Esophagus muscularis mucosa (tissue), 4 donors: ENCODE measurements around the gene DNAJC11. TPM values are rescaled to one million over a fixed set of nuclear protein-coding genes. Genes with fewer than 3 reads are reported as not detected.

Experiments
- DNase-seq: peaks from one replicate; pipeline ENCODE4 v3.0.0-alpha.2; 2017; ENCODE audit errors: extremely low spot score
- H3K27ac ChIP-seq, 4 donors: fragments of 200-600 bp; sonication (generic); replicated peaks in 1 of 4; 1 replicate in 3 of 4; 2 replicates in 1 of 4; pipeline ENCODE4 v1.5.1; 2016 to 2019; ENCODE audit warnings: mild to moderate bottlenecking in 1 of 4
- H3K27me3 ChIP-seq, 4 donors: fragments of 200-600 bp; sonication (generic); one replicate each; pipeline versions ENCODE4 v1.5.1 to v1.6.0; 2016 to 2019
- H3K36me3 ChIP-seq, 4 donors: fragments of 200-600 bp; sonication (generic); one replicate each; pipeline ENCODE4 v1.5.1; 2016 to 2019
- H3K4me1 ChIP-seq, 4 donors: fragments of 200-600 bp; sonication (generic); one replicate each; pipeline ENCODE4 v1.5.1; 2016 to 2019
- H3K4me3 ChIP-seq, 4 donors: fragments of 200-600 bp; sonication (generic); 1 replicate in 2 of 4; 2 replicates in 2 of 4; pipeline ENCODE4 v1.5.1; 2016 to 2019; ENCODE audit warnings: mild to moderate bottlenecking in 4 of 4, moderate library complexity in 1 of 4
- H3K9me3 ChIP-seq, 4 donors: fragments of 200-600 bp; sonication (generic); 1 replicate in 3 of 4; 2 replicates in 1 of 4; pipeline ENCODE4 v1.5.1; 2016 to 2019
- CTCF ChIP-seq, 3 experiments: fragments of 200-600 bp in 2 of 3; fragments of 450-650 bp in 1 of 3; sonication (generic) in 2 of 3; IDR thresholded peaks; one replicate each; pipeline ENCODE4 v1.5.1; 2017 to 2019; ENCODE audit warnings: antibody characterized with exemption in 3 of 3, mild to moderate bottlenecking in 2 of 3, moderate library complexity in 1 of 3
- EP300 ChIP-seq: sonication (generic); formaldehyde crosslinking; IDR thresholded peaks from one replicate; pipeline ENCODE4 v1.6.1; 2017; ENCODE audit warnings: antibody characterized with exemption
- POLR2A ChIP-seq: fragments of 450-650 bp; IDR thresholded peaks from one replicate; pipeline ENCODE4 v1.6.1; 2017; ENCODE audit warnings: antibody characterized with exemption, moderate library complexity, mild to moderate bottlenecking, low read depth
- POLR2AphosphoS5 ChIP-seq, 2 donors: sonication (generic); formaldehyde crosslinking; IDR thresholded peaks; one replicate each; pipeline ENCODE4 v1.6.1; 2017; ENCODE audit warnings: antibody characterized with exemption in 2 of 2
- WGBS: methylation state at CpG from one replicate; pipeline ENCODE4 v1.1.5; 2018; 5-methylcytosine and 5-hydroxymethylcytosine counted together
- intact Hi-C: fragments of 100-400 bp; cut with DNase I; formaldehyde crosslinking; loops from one replicate; pipeline ENCODE4 v1.15.1; 2023
- total RNA-seq, 4 donors: library from RNA; depleted of rRNA; stranded (reverse); fragments of >200 nt; gene quantifications; one replicate each; pipeline versions ENCODE4 v1.1.0 to v1.2.1, GENCODE V29; 2016

DNAJC11 gene
- total RNA-seq, 4 donors from 2014 or later = 19.4 to 37.8 (median 29.0) TPM

- WGBS = 84% methylated on average over 9 of the region's 30 CpGs
- no peak overlapping the region for H3K4me3 ChIP-seq
- TF ChIP-seq POLR2AphosphoS5 (IDR thresholded peaks at IDR 0.05) (peak in 1 of 2 donors; percentile 8), POLR2A (no peak), EP300 (no peak), CTCF (IDR thresholded peaks at IDR 0.05) (no peak)
- no peaks in the 10 kb centered on the region for H3K27me3 ChIP-seq
- H3K4me1 ChIP-seq = peaks cover 0 to 29% (median 12%) of the 10 kb centered on the region in 4 donors
- intact Hi-C loops = no loop called here
- no peak overlapping the region for H3K27ac ChIP-seq
- H3K36me3 ChIP-seq = peaks cover 67 to 100% (median 99%) of the 10 kb centered on the region in 4 donors
- no peaks in the 10 kb centered on the region for H3K9me3 ChIP-seq
- no peak for DNase-seq
Measured at GRCh38 chr1:6632588-6633514, 68.8 kb downstream of the DNAJC11 start.

GRCh38 chr1:6631058-6631457, 70.6 kb downstream of the DNAJC11 start:
- intact Hi-C loops = no loop called here
- Histone ChIP-seq H3K36me3 (peaks cover 51 to 92% (median 86%) of the 10 kb centered on the region in 4 donors), H3K4me3 (no peak overlapping the region), H3K27ac (no peak overlapping the region), H3K9me3 (no peaks in the 10 kb centered on the region), H3K27me3 (no peaks in the 10 kb centered on the region), H3K4me1 (peaks cover 7 to 44% (median 27%) of the 10 kb centered on the region in 4 donors)
- WGBS = 96% methylated on average over 8 of the region's 8 CpGs
- TF ChIP-seq EP300 = no peak
- TF ChIP-seq POLR2A = no peak
- TF ChIP-seq POLR2AphosphoS5 (IDR thresholded peaks at IDR 0.05) = no peak
- TF ChIP-seq CTCF (IDR thresholded peaks at IDR 0.05) = no peak
- DNase-seq = no peak

GRCh38 chr1:6630027-6630426, 71.6 kb downstream of the DNAJC11 start:
- no peak for TF ChIP-seq EP300
- DNase-seq = no peak
- Histone ChIP-seq H3K4me1 (peaks cover 10 to 48% (median 31%) of the 10 kb centered on the region in 4 donors), H3K9me3 (no peaks in the 10 kb centered on the region), H3K36me3 (peaks cover 45 to 82% (median 76%) of the 10 kb centered on the region in 4 donors), H3K27ac (no peak overlapping the region), H3K4me3 (no peak overlapping the region), H3K27me3 (no peaks in the 10 kb centered on the region)
- WGBS = 77% methylated on average over 1 of the region's 8 CpGs
- intact Hi-C loops = no loop called here

- Histone ChIP-seq H3K4me1 (peaks cover 17 to 50% (median 40%) of the 10 kb centered on the region in 4 donors), H3K4me3 (no peak overlapping the region), H3K27me3 (no peaks in the 10 kb centered on the region), H3K27ac (no peak overlapping the region), H3K9me3 (no peaks in the 10 kb centered on the region), H3K36me3 (peaks cover 45 to 72% (median 67%) of the 10 kb centered on the region in 4 donors)
- TF ChIP-seq POLR2A = no peak
- no peak for TF ChIP-seq EP300
- no peak for TF ChIP-seq POLR2AphosphoS5 (IDR thresholded peaks at IDR 0.05)
- TF ChIP-seq CTCF (IDR thresholded peaks at IDR 0.05) = no peak
- WGBS = 88% methylated on average over 12 of the region's 12 CpGs
- no peak for DNase-seq
- intact Hi-C loops = loop anchor here (5.0 kb wide), 1 partner anchor 52 kb away; the partner anchor contains the start of gene ZBTB48
Measured at GRCh38 chr1:6628971-6629479, 72.6 kb downstream of the DNAJC11 start.
